Psoas muscle (tissue), 8 donors: Measurements from ENCODE around the gene NFS1. TPM values are rescaled to one million over a fixed set of nuclear protein-coding genes. Genes with fewer than 3 reads are reported as not detected.

ENCODE experiments used
- ATAC-seq, 4 donors: fragments of 200-7000 bp; cut with Tn5 transposase; one replicate each; pipeline ENCODE4 v1.9.1; 2020; ENCODE audit warnings: moderate library complexity in 3 of 4, mild to moderate bottlenecking in 2 of 4
- DNase-seq, 2 donors: peaks; one replicate each; pipeline ENCODE4 v3.0.0-alpha.2; 2020
- H3K27ac ChIP-seq: fragments of 200-600 bp; one replicate; pipeline ENCODE4 v1.8.0; 2022
- H3K27me3 ChIP-seq, 3 donors: fragments of 200-600 bp in 1 of 3; one replicate each; pipeline versions ENCODE4 v1.6.1 to v1.8.0; 2013 to 2022; ENCODE audit warnings: low read length in 2 of 3, mild to moderate bottlenecking in 2 of 3, moderate library complexity in 1 of 3; ENCODE audit not compliant: insufficient read depth in 3 of 3
- H3K36me3 ChIP-seq, 2 donors: fragments of 200-600 bp in 1 of 2; one replicate each; pipeline versions ENCODE4 v1.6.1 to v1.8.0; 2013 to 2022; ENCODE audit warnings: low read depth in 1 of 2, mild to moderate bottlenecking in 1 of 2, moderate library complexity in 1 of 2; ENCODE audit not compliant: insufficient read depth in 1 of 2
- H3K4me1 ChIP-seq: fragments of 200-600 bp; one replicate; pipeline ENCODE4 v1.8.0; 2022
- H3K4me3 ChIP-seq: fragments of 200-600 bp; one replicate; pipeline ENCODE4 v1.8.0; 2022; ENCODE audit warnings: mild to moderate bottlenecking
- H3K9me3 ChIP-seq: fragments of 200-600 bp; one replicate; pipeline ENCODE4 v1.8.0; 2022
- WGBS, 3 donors: extraction: QIAGEN DNeasy Blood & Tissue Kit; methylation state at CpG; one replicate each; pipeline versions ENCODE4 v1.1.6 to v1.1.7; 2013; 5-methylcytosine and 5-hydroxymethylcytosine counted together
- intact Hi-C, 2 donors: fragments of 100-400 bp; cut with DNase I; formaldehyde crosslinking; loops; one replicate each; pipeline versions ENCODE4 v1.11.0 to v1.14.2; 2022
- polyA plus RNA-seq, 3 donors: library from polyadenylated mRNA; stranded (reverse); fragments of 200-250 nt; gene quantifications; one replicate each; pipeline ENCODE4 v1.2.3, GENCODE V29; 2013
- total RNA-seq, 4 donors: library from RNA; stranded (reverse); fragmentation: NEBNext Ultra II Directional in 2 of 4; extraction: Animal tissue kit (Norgen Biotek cat#: 25700) in 2 of 4; gene quantifications; one replicate each; pipeline versions ENCODE4 v1.2.1 to v1.2.4, GENCODE V29; 2021 to 2023
- TF ChIP-seq, protein P1 (sequence below): fragments of 200-600 bp; IDR thresholded peaks from one replicate; pipeline ENCODE4 v1.8.0; 2022; ENCODE audit warnings: antibody characterized with exemption
- donor health status: healthy with polysubstance abuse.
- donor health status: DM: no; HTN: no; CAD: no; lungs with moderate emphysema.
- donor health status: Bipolar disorder and iron deficiency.
- donor health status: healthy.
- donor health status: DM: yes; HTN: yes; CAD: no.
- donor health status: DM: no; HTN: no; CAD: no.
- donor health status: DM: no; HTN: no; CAD: no.
- donor health status: DM: yes; HTN: yes; CAD: no.

NFS1 gene
- total and polyA plus RNA-seq, 7 donors = 19.8 to 45.0 (median 35.2) TPM

- DNase-seq (no peak), ATAC-seq (no peak)
- H3K27ac ChIP-seq = no peak overlapping the region
- 78 to 94% (median 90%) methylated on average over 1 of the region's 1 CpG for WGBS, 3 donors
- H3K4me3 ChIP-seq = no peak overlapping the region
- intact Hi-C loops = no loop called here
- no peaks in the 10 kb centered on the region for H3K4me1 ChIP-seq
- no peaks in the 10 kb centered on the region for H3K27me3 ChIP-seq
- no peaks in the 10 kb centered on the region for H3K9me3 ChIP-seq
- peaks cover 6 to 71% of the 10 kb centered on the region in 2 donors for H3K36me3 ChIP-seq
- TF ChIP-seq, protein P1, sequence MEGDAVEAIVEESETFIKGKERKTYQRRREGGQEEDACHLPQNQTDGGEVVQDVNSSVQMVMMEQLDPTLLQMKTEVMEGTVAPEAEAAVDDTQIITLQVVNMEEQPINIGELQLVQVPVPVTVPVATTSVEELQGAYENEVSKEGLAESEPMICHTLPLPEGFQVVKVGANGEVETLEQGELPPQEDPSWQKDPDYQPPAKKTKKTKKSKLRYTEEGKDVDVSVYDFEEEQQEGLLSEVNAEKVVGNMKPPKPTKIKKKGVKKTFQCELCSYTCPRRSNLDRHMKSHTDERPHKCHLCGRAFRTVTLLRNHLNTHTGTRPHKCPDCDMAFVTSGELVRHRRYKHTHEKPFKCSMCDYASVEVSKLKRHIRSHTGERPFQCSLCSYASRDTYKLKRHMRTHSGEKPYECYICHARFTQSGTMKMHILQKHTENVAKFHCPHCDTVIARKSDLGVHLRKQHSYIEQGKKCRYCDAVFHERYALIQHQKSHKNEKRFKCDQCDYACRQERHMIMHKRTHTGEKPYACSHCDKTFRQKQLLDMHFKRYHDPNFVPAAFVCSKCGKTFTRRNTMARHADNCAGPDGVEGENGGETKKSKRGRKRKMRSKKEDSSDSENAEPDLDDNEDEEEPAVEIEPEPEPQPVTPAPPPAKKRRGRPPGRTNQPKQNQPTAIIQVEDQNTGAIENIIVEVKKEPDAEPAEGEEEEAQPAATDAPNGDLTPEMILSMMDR = no peak
Measured at GRCh38 chr20:35669681-35670080, 29.5 kb downstream of the NFS1 start.

DNA sequence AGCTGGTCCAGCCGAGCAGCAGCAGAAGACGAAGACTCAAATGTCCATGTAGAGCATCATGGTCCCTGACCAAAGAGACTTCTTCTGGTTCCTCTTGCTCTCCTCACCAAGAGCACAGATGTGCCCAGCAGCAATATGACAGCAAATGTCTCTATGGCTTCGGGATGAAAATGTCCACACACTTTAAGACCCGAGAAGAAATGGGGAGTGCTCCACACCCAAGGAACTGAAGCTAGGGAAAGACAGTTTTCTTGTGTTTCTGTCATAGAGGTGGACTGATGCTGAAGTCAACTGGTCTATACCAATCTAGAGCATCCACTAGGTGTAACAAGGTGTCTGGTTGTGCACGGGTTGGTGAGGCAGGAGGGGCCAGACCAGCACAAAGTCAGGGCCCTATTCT lies 29.9 kb downstream of the NFS1 start:
- Histone ChIP-seq H3K27me3 (no peaks in the 10 kb centered on the region), H3K9me3 (no peaks in the 10 kb centered on the region), H3K4me1 (no peaks in the 10 kb centered on the region), H3K36me3 (peaks cover 5 to 66% of the 10 kb centered on the region in 2 donors), H3K4me3 (no peak overlapping the region), H3K27ac (no peak overlapping the region)
- intact Hi-C loops = no loop called here
- TF ChIP-seq, protein P1 = no peak
- ATAC-seq (no peak), DNase-seq (no peak)
- WGBS, 3 donors = 94 to 95% (median 95%) methylated on average over 5 of the region's 5 CpGs

DNA sequence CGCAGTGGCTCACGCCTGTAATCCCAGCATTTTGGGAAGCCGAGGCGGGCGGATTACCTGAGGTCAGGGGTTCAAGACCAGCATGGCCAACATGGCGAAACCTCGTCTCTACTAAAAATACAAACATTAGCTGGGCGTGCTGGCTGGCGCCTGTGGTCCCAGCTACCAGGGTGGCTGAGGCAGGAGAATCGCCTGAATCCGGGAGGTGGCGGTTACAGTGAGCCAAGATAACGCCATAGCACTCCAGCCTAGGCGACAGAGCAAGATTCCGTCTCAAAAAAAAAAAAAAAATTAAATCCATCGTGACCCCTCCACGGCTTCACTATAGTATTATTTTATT lies 33.2 kb downstream of the NFS1 start:
- ATAC-seq = no peak
- Histone ChIP-seq H3K4me3 (no peak overlapping the region), H3K27me3 (no peaks in the 10 kb centered on the region), H3K27ac (no peak overlapping the region), H3K4me1 (peaks cover 23% of the 10 kb centered on the region), H3K9me3 (no peaks in the 10 kb centered on the region), H3K36me3 (peaks cover 0 to 33% of the 10 kb centered on the region in 2 donors)
- TF ChIP-seq, protein P1 = no peak
- no peak for DNase-seq
- intact Hi-C loops = no loop called here
- WGBS, 3 donors = 97 to 98% (median 97%) methylated on average over 17 of the region's 17 CpGs

DNA sequence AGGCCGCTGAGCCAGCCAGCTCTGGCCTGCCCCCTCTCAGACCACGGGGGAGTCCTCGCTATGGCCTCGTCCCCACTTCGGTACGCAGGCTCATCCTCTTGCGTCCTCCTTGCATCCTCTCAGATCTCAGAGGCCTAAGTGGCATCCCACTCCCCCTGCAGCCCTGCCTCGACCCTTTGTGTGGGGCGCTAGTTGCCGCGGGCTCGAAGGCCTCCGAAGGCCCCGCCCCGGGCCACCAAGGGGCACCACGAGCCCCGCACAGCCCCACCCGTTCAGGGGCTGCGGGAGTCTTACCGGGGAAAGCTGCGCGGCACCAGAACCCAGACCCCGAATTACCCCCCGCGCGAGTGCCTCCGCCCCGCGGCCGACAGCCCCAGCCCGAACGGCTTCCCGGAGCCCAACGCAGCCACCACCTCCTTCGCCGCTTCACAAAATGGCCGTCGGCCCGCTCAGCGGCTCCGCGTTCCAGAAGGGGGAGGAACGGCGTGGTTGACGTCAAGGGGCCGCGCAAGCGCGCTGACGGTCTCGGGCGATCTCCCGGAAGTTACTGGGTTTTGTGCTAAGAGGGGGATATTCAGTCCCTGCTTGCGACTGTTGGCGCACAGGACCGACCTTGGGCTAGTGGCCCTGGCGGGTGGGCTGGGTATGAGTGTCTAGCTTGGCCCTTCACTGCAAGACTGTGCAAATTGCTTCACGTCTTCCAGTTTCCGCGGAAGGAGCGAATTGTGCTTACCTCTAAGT lies 34.5 kb downstream of the NFS1 start, which contains the start of the genes CPNE1 and RBM12:
Gene CPNE1 (minus strand): TSS at position 435 of the 741 bp plus-strand sequence. CDS start 31,977 bp downstream, outside the sequence.
Gene RBM12 (minus strand): TSS at position 435 of the 741 bp plus-strand sequence. CDS start 9,578 bp downstream, outside the sequence.
- H3K27ac ChIP-seq = peak within 1 kb of the TSS; percentile 98
- TF ChIP-seq, protein P1 = no peak
- H3K4me1 ChIP-seq = peaks cover 34% of the 10 kb centered on the region
- H3K36me3 ChIP-seq = peaks cover 0 to 21% of the 10 kb centered on the region in 2 donors
- no peaks in the 10 kb centered on the region for H3K27me3 ChIP-seq
- ATAC-seq = peak; percentile 96 to 97 (median 96)
- 0 to 1% (median 1%) methylated on average over 48 to 61 of the region's 61 CpGs for WGBS, 3 donors
- peak within 1 kb of the TSS; percentile 75 for H3K4me3 ChIP-seq
- H3K9me3 ChIP-seq = no peaks in the 10 kb centered on the region
- peak; percentile 93 to 96 for DNase-seq
- intact Hi-C loops = loop anchor here (5.0 kb wide), 1 partner anchor 47 kb away; the partner anchor contains the start of gene SPAG4 (in 2 of the 2)
